Left ventricle myocardium inferior (tissue), 1 donor: Measurements from ENCODE around the gene ABCA5. TPM values are rescaled to one million over a fixed set of nuclear protein-coding genes. Genes with fewer than 3 reads are reported as not detected.
"Not testable (repeated sequence)": the region's sequence is repeated elsewhere in the genome, so short reads cannot be mapped to it uniquely, and the experiment has no call there.

Experiments
- DNase-seq: peaks from one replicate; pipeline ENCODE4 v3.0.0-alpha.2; 2020
- H3K27ac ChIP-seq: fragments of 200-600 bp; replicated peaks from 2 replicates; pipeline ENCODE4 v1.8.0; 2021
- H3K27me3 ChIP-seq: fragments of 200-600 bp; 2 replicates; pipeline ENCODE4 v1.8.0; 2021; ENCODE audit warnings: low read depth
- H3K36me3 ChIP-seq: fragments of 200-600 bp; 2 replicates; pipeline ENCODE4 v1.8.0; 2021
- H3K4me1 ChIP-seq: fragments of 200-600 bp; 2 replicates; pipeline ENCODE4 v1.8.0; 2021
- H3K4me3 ChIP-seq: fragments of 200-600 bp; 2 replicates; pipeline ENCODE4 v1.8.0; 2021; ENCODE audit warnings: mild to moderate bottlenecking, moderate library complexity
- H3K9me3 ChIP-seq: fragments of 200-600 bp; replicated peaks from 2 replicates; pipeline ENCODE4 v1.8.0; 2021
- CTCF ChIP-seq: fragments of 200-600 bp; IDR thresholded peaks from 2 replicates; pipeline ENCODE4 v1.8.0; 2021; ENCODE audit warnings: antibody characterized with exemption, mild to moderate bottlenecking, borderline replicate concordance
- intact Hi-C: fragments of 100-400 bp; cut with micrococcal nuclease; formaldehyde crosslinking; loops from one replicate; pipeline ENCODE4 v1.11.0; 2022
- total RNA-seq: library from RNA; stranded (reverse); fragmentation: NEBNext Ultra II Directional; extraction: Animal tissue kit (Norgen Biotek cat#: 25700); gene quantifications from one replicate; pipeline ENCODE4 v1.2.1, GENCODE V29; 2021
- donor health status: DM: no; HTN: yes; CAD: no; lungs with severe emphysema.

ABCA5 gene
- total RNA-seq, 1 donor from 2014 or later = 17.1 TPM

DNA sequence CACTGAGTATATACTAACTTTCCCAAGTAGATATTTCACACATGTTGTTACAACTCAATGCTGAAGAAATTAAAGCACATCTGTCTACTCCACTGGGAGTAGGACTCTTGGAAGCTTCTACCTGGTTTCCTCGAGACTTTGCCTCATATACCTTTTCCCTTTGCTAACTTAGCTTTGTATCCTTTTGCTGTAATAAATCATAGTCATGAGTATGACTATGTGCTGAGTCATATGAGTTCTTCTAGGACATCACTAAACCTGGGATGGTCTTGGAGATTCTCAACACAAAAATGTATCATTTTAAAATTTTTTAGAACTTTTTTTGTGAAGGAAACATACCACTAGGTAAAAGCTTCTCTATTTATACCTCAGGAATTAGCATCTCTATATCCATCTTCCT lies 39.8 kb downstream of the ABCA5 start:
- Histone ChIP-seq H3K36me3 (peaks cover 62% of the 10 kb centered on the region), H3K4me3 (no peak overlapping the region), H3K4me1 (no peaks in the 10 kb centered on the region), H3K27ac (no peak overlapping the region), H3K27me3 (no peaks in the 10 kb centered on the region), H3K9me3 (no peaks in the 10 kb centered on the region)
- no peak for DNase-seq
- TF ChIP-seq CTCF = no peak
- intact Hi-C loops = no loop called here

GRCh38 chr17:69286257-69286656 lies 40.7 kb downstream of the ABCA5 start:
- Histone ChIP-seq H3K36me3 (peaks cover 66% of the 10 kb centered on the region), H3K4me1 (no peaks in the 10 kb centered on the region), H3K27ac (no peak overlapping the region), H3K9me3 (no peaks in the 10 kb centered on the region), H3K27me3 (no peaks in the 10 kb centered on the region), H3K4me3 (no peak overlapping the region)
- intact Hi-C loops = no loop called here
- no peak for DNase-seq
- TF ChIP-seq CTCF = no peak

DNA sequence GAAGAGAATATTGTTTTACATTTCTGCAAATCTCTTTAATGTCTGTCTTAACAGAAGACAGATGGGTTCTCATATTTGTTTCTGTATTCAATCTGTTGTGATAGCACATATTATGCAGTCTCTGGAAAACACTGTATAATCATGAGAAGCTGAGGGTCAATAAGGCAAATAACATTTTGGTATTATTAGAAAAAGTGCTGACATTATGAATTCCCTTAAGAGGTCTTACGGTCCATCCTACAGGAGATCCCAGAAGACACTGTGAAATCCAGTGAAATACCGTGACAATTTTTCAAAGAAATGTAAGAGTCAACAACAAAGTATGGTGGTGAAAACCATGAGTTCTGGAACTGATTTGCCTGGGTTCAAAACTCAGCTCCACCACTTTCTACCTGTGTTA lies 42.3 kb downstream of the ABCA5 start:
- Histone ChIP-seq H3K9me3 (no peaks in the 10 kb centered on the region), H3K27ac (no peak overlapping the region), H3K27me3 (no peaks in the 10 kb centered on the region), H3K36me3 (peaks cover 64% of the 10 kb centered on the region), H3K4me1 (no peaks in the 10 kb centered on the region), H3K4me3 (no peak overlapping the region)
- no peak for TF ChIP-seq CTCF
- intact Hi-C loops = no loop called here
- DNase-seq = no peak

- no peak for TF ChIP-seq CTCF
- H3K9me3 ChIP-seq = no peaks in the 10 kb centered on the region
- no peak overlapping the region for H3K4me3 ChIP-seq
- H3K27me3 ChIP-seq = no peaks in the 10 kb centered on the region
- peaks cover 44% of the 10 kb centered on the region for H3K36me3 ChIP-seq
- DNase-seq = no peak
- no peak overlapping the region for H3K27ac ChIP-seq
- no peaks in the 10 kb centered on the region for H3K4me1 ChIP-seq
- intact Hi-C loops = no loop called here
These were observed 44.9 kb downstream of the ABCA5 start for GRCh38 chr17:69282002-69282401.

GRCh38 chr17:69276279-69276678 lies 50.7 kb downstream of the ABCA5 start:
- H3K4me1 ChIP-seq, H3K27ac ChIP-seq, H3K4me3 ChIP-seq, DNase-seq, H3K9me3 ChIP-seq, intact Hi-C loops, H3K27me3 ChIP-seq: not testable (repeated sequence)
- H3K36me3 ChIP-seq = peaks cover 20% of the 10 kb centered on the region

GRCh38 chr17:69275751-69276150 lies 51.2 kb downstream of the ABCA5 start:
- no peaks in the 10 kb centered on the region for H3K27me3 ChIP-seq
- intact Hi-C loops = no loop called here
- no peak overlapping the region for H3K4me3 ChIP-seq
- H3K36me3 ChIP-seq = peaks cover 20% of the 10 kb centered on the region
- no peaks in the 10 kb centered on the region for H3K9me3 ChIP-seq
- DNase-seq = no peak
- no peaks in the 10 kb centered on the region for H3K4me1 ChIP-seq
- TF ChIP-seq CTCF = no peak
- no peak overlapping the region for H3K27ac ChIP-seq
